Measurements from ENCODE around the gene ANGEL2.
"Not testable (repeated sequence)": the region's sequence is repeated elsewhere in the genome, so short reads cannot be mapped to it uniquely, and the experiment has no call there.

The ANGEL2 gene

GRCh38 chr1:212974711-212975110 is 41.0 kb downstream of the ANGEL2 start:
- no peak for DNase-seq

GRCh38 chr1:212973899-212974298 is 41.8 kb downstream of the ANGEL2 start:
- no peak for DNase-seq

GRCh38 chr1:212973426-212973825 is 42.2 kb downstream of the ANGEL2 start:
- DNase-seq: no peak

GRCh38 chr1:212971312-212971711 is 44.4 kb downstream of the ANGEL2 start:
- DNase-seq: no peak

GRCh38 chr1:212970085-212970484 is 45.6 kb downstream of the ANGEL2 start:
- DNase-seq: no peak

GRCh38 chr1:212968368-212968863 is 47.3 kb downstream of the ANGEL2 start:
- no peak for DNase-seq

GRCh38 chr1:212967801-212968200 is 47.9 kb downstream of the ANGEL2 start:
- DNase-seq: no peak

GRCh38 chr1:212966616-212967015 is 49.1 kb downstream of the ANGEL2 start:
- DNase-seq: no peak

GRCh38 chr1:212964993-212965392 is 50.7 kb downstream of the ANGEL2 start:
- not testable (repeated sequence) for DNase-seq

GRCh38 chr1:212964102-212964501 is 51.6 kb downstream of the ANGEL2 start:
- DNase-seq: no peak

- DNase-seq: no peak
These were observed 53.2 kb downstream of the ANGEL2 start for GRCh38 chr1:212962509-212962908.

- no peak for DNase-seq
These were observed 54.7 kb downstream of the ANGEL2 start for GRCh38 chr1:212960932-212961331.

- DNase-seq: no peak
These were observed 56.1 kb downstream of the ANGEL2 start for GRCh38 chr1:212959266-212960220.

GRCh38 chr1:212958175-212958574 is 57.5 kb downstream of the ANGEL2 start:
- no peak for DNase-seq

- no peak for DNase-seq
These were observed 58.1 kb downstream of the ANGEL2 start for GRCh38 chr1:212957546-212957945.

GRCh38 chr1:212955961-212956620 is 59.6 kb downstream of the ANGEL2 start:
- DNase-seq: no peak

- no peak for DNase-seq
These were observed 60.6 kb downstream of the ANGEL2 start for GRCh38 chr1:212955098-212955497.

GRCh38 chr1:212954514-212954913 is 61.2 kb downstream of the ANGEL2 start:
- no peak for DNase-seq

GRCh38 chr1:212953321-212953720 is 62.3 kb downstream of the ANGEL2 start:
- no peak for DNase-seq

- no peak for DNase-seq
These were observed 63.1 kb downstream of the ANGEL2 start for GRCh38 chr1:212952641-212952976.

GRCh38 chr1:212951947-212952640 is 63.6 kb downstream of the ANGEL2 start:
- DNase-seq: no peak

- no peak for DNase-seq
These were observed 64.3 kb downstream of the ANGEL2 start for GRCh38 chr1:212951126-212951946.
